T-helper 9 cell (primary cell): ENCODE data around the gene CBLN3.

Experiments used
- DNase-seq: peaks from one replicate; pipeline ENCODE4 v3.0.0-alpha.2; 2020

The CBLN3 gene

DNA sequence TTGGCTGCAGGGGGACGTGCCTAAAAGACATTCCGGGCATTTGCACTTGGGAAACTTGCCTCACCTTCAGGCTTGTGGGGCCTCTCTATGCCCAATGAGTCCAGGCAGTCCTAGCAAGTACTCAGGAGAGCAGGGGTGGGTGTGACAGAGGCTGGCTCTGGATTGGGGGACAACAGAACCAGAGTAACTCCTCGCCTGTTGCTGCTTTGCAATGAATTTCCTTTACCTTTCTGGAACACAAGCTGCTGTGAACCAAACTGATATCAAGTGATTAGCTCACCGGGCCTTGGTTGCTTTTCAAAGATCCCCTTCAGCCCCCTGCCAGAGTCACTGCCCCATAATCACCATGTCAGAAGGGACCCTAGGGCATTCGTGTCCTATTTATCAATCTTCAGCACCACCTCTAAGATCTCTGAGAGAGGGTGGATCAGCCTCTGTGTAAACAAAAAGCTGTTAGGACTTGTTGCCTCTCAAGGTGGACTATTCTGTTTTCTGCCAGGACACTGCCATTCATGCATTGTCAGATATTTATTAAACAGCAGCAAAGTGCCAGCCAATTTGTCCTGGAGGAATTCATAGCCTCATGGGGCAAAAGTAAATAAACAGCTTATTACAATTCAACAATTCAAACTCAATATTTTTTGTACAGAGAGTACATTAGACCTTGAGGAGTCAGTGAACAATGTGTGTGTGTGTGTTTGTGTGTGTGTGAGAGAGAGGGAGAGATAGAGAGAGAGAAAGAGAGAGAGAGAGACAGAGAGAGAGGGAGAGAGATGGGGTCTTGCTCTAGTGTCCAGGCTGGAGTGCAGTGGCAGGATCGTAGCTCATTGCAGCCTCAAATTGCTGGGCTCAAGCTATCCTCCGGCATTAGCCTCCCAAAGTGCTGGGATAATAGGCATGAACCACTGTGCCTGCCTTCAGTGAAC lies 50.2 kb downstream of the CBLN3 start:
- DNase-seq: no peak

DNA sequence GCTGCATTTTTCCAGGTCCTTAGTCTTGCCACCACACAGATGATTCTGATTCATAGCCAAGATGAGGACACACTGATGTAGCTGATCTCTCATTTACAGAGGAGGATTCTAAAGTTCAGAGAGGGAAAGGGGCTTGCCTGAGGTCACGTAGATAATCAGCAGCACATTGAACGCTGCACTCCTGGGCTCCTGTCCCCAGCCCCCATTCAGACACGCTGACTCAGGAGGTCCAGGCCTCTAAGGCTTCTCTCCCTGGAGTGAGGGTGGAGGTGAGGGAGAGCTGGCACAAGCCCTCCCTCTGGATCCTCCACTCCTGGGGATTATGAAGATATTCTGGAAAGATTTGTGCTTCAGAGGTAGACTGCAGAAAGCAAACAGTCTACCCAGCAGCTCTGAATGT lies 51.1 kb downstream of the CBLN3 start:
- no peak for DNase-seq

DNA sequence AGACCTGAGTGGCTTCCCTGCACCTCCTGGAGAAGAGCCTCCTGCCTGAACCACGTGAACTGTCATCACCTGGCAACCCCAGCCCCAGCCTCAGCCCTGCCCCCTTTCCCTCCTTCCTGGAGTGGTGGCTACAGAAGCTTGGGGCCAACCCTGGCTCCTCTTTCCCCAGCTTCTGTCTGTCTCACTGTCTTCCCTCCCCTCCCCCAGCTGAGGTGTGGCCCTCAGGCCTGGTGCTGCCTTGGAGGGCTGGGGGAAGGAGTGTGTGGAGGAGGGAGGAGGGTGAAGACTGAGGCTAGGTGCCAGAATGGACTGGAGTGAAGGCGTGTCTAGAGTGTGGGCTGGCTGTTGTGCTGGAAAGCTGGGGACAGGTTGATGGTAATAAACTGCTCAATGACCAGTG lies 51.8 kb downstream of the CBLN3 start:
- no peak for DNase-seq

- no peak for DNase-seq
These were observed 52.3 kb downstream of the CBLN3 start for GRCh38 chr14:24377126-24377525.
